ENCODE data around the gene POLQ.
"Not testable (repeated sequence)": the region's sequence is repeated elsewhere in the genome, so short reads cannot be mapped to it uniquely, and the experiment has no call there.

The POLQ gene

GRCh38 chr3:121411523-121411922, 134.3 kb downstream of the POLQ start:
- DNase-seq: no peak

GRCh38 chr3:121405631-121406030, 140.2 kb downstream of the POLQ start:
- no peak for DNase-seq

- no peak for DNase-seq
Observed at GRCh38 chr3:121399820-121400219, 146.0 kb downstream of the POLQ start.

GRCh38 chr3:121398051-121398450, 147.7 kb downstream of the POLQ start:
- not testable (repeated sequence) for DNase-seq

- DNase-seq: not testable (repeated sequence)
Observed at GRCh38 chr3:121395967-121396366, 149.8 kb downstream of the POLQ start.

- not testable (repeated sequence) for DNase-seq
Observed at GRCh38 chr3:121388308-121388707, 157.5 kb downstream of the POLQ start.

All from activated CD4-positive, CD25-positive, alpha-beta regulatory T cell (primary cell).